GM23338 (cell line): ENCODE data around the gene FGF8. TPM values are rescaled to one million over a fixed set of nuclear protein-coding genes. Genes with fewer than 3 reads are reported as not detected.

Experiments
- ATAC-seq: fragments of 200-7000 bp; cut with Tn5 transposase; 3 replicates; pipeline ENCODE4 v1.9.1; 2020
- DNase-seq: peaks from one replicate; pipeline ENCODE4 v3.0.0-alpha.2; 2015; ENCODE audit warnings: low spot score
- H2AFZ ChIP-seq: fragments of 200-600 bp; sonication (generic); 2 replicates; pipeline ENCODE4 v1.8.0; 2016; ENCODE audit warnings: antibody characterized with exemption, mild to moderate bottlenecking, moderate library complexity
- H3F3A ChIP-seq: fragments of 200-600 bp; sonication (generic); replicated peaks from 2 replicates; pipeline ENCODE4 v1.8.0; 2017; ENCODE audit warnings: antibody characterized with exemption, mixed run types, low read depth
- H3K27ac ChIP-seq: fragments of 200-600 bp; sonication (generic); 2 replicates; pipeline ENCODE4 v1.6.1; 2016; ENCODE audit warnings: low read depth
- H3K27me3 ChIP-seq: fragments of 200-600 bp; sonication (generic); 2 replicates; pipeline ENCODE4 v1.8.0; 2016; ENCODE audit warnings: mild to moderate bottlenecking, mixed run types, moderate library complexity; ENCODE audit not compliant: insufficient read depth
- H3K36me3 ChIP-seq: fragments of 200-600 bp; sonication (generic); 2 replicates; pipeline ENCODE4 v1.8.0; 2016; ENCODE audit warnings: mild to moderate bottlenecking; ENCODE audit not compliant: insufficient read depth
- H3K4me1 ChIP-seq: fragments of 200-600 bp; sonication (generic); 2 replicates; pipeline ENCODE4 v1.8.0; 2016; ENCODE audit warnings: mild to moderate bottlenecking, moderate library complexity; ENCODE audit not compliant: insufficient read depth
- H3K4me2 ChIP-seq: fragments of 200-600 bp; sonication (generic); 2 replicates; pipeline ENCODE4 v1.7.1; 2017; ENCODE audit warnings: mixed run types
- H3K4me3 ChIP-seq: fragments of 200-600 bp; sonication (generic); 2 replicates; pipeline ENCODE4 v1.6.1; 2016; ENCODE audit warnings: mixed run types
- H3K79me2 ChIP-seq: fragments of 200-600 bp; sonication (generic); replicated peaks from 2 replicates; pipeline ENCODE4 v1.8.0; 2017; ENCODE audit warnings: mild to moderate bottlenecking; ENCODE audit not compliant: insufficient read depth
- H3K9me2 ChIP-seq: fragments of 200-600 bp; sonication (generic); 2 replicates; pipeline ENCODE4 v1.8.0; 2017; ENCODE audit not compliant: insufficient read depth
- H4K20me1 ChIP-seq: fragments of 200-600 bp; sonication (generic); replicated peaks from 2 replicates; pipeline ENCODE4 v1.8.0; 2017; ENCODE audit warnings: mild to moderate bottlenecking; ENCODE audit not compliant: insufficient read depth
- H3K27ac Mint-ChIP-seq: 2 replicates; pipeline ENCODE4 v1.8.0; 2020; ENCODE audit warnings: inconsistent platforms, mild to moderate bottlenecking, moderate library complexity, mixed read lengths
- H3K27me3 Mint-ChIP-seq: 3 replicates; pipeline ENCODE4 v1.8.0; 2022; ENCODE audit warnings: low read depth, mild to moderate bottlenecking, moderate library complexity, mixed read lengths, inconsistent platforms; ENCODE audit not compliant: insufficient read depth, poor library complexity
- H3K36me3 Mint-ChIP-seq: 3 replicates; pipeline ENCODE4 v1.8.0; 2021; ENCODE audit warnings: low read depth, mild to moderate bottlenecking, inconsistent platforms, moderate library complexity, mixed read lengths
- H3K4me1 Mint-ChIP-seq: 3 replicates; pipeline ENCODE4 v1.8.0; 2020; ENCODE audit warnings: mild to moderate bottlenecking, inconsistent platforms, mixed read lengths
- H3K4me3 Mint-ChIP-seq: 3 replicates; pipeline ENCODE4 v1.8.0; 2021; ENCODE audit warnings: moderate library complexity, mild to moderate bottlenecking, inconsistent platforms, mixed read lengths
- H3K9me3 Mint-ChIP-seq: 3 replicates; pipeline ENCODE4 v1.8.0; 2020; ENCODE audit warnings: moderate library complexity, mild to moderate bottlenecking, inconsistent platforms, mixed read lengths
- ETS1 ChIP-seq: IDR thresholded peaks from 2 replicates; pipeline ENCODE4 v1.6.1; 2016; ENCODE audit warnings: antibody characterized with exemption
- NANOG ChIP-seq: IDR thresholded peaks from 2 replicates; pipeline ENCODE4 v1.6.1; 2016; ENCODE audit warnings: antibody characterized with exemption, borderline replicate concordance
- POLR2AphosphoS5 ChIP-seq: IDR thresholded peaks from 2 replicates; pipeline ENCODE4 v1.6.1; 2016; ENCODE audit warnings: antibody characterized with exemption, low read depth
- REST ChIP-seq: IDR thresholded peaks from one replicate; pipeline ENCODE4 v1.6.1; 2018; ENCODE audit warnings: antibody characterized with exemption; ENCODE audit not compliant: unreplicated experiment
- STAT1 ChIP-seq: IDR thresholded peaks from one replicate; pipeline ENCODE4 v1.6.1; 2016; ENCODE audit warnings: antibody characterized with exemption; ENCODE audit not compliant: unreplicated experiment
- ZNF114 ChIP-seq: fragments of 250-450 bp; sonication (Bioruptor Pico); IDR thresholded peaks from 2 replicates; pipeline ENCODE4 v1.5.0; 2020; ENCODE audit warnings: mild to moderate bottlenecking, moderate library complexity
- polyA plus RNA-seq: library from polyadenylated mRNA; unstranded; fragments of >200 nt; fragmentation: Nextera tagmentation; extraction: Ambion mirVana; gene quantifications from 2 replicates; pipeline ENCODE4 v1.2.1, GENCODE V29; 2016
- total RNA-seq: library from RNA; depleted of rRNA; stranded (reverse); fragments of >200 nt; shearing (Covaris generic); gene quantifications from 2 replicates; pipeline ENCODE4 v1.2.3, GENCODE V29; 2014
- TF ChIP-seq, protein P1 (sequence below), 2 experiments: fragments of 200-600 bp in 1 of 2; sonication (generic) in 1 of 2; conservative IDR thresholded peaks; 2 replicates each; pipeline versions ENCODE4 v1.5.1 to v1.6.1; 2016 to 2017; ENCODE audit warnings: antibody characterized with exemption in 2 of 2, low read depth in 2 of 2, mild to moderate bottlenecking in 2 of 2, moderate library complexity in 1 of 2

FGF8 gene
- total and polyA plus RNA-seq, 2 experiments from 2014 or later = 1.6 to 6.2 TPM

GRCh38 chr10:101766753-101767599 is 8.9 kb downstream of the FGF8 start:
- Histone ChIP-seq H3F3A (no peaks in the 10 kb centered on the region), H3K79me2 (no peaks in the 10 kb centered on the region), H3K4me1 (no peaks in the 10 kb centered on the region; the same call in 1 of the 2 replicates), H3K9me2 (no peaks in the 10 kb centered on the region), H3K27me3 (peaks cover 8% of the 10 kb centered on the region), H2AFZ (no peak overlapping the region), H3K4me2 (no peak overlapping the region), H4K20me1 (no peaks in the 10 kb centered on the region), H3K36me3 (no peaks in the 10 kb centered on the region), H3K27ac (no peak overlapping the region), H3K4me3 (no peak overlapping the region)
- DNase-seq (no peak), ATAC-seq (no peak)
- H3K36me3 Mint-ChIP-seq = no peaks in the 10 kb centered on the region; the same call in 2 of the 3 replicates
- H3K27ac Mint-ChIP-seq = no peak overlapping the region
- no peaks in the 10 kb centered on the region for H3K9me3 Mint-ChIP-seq
- TF ChIP-seq NANOG (no peak), REST (no peak), POLR2AphosphoS5 (no peak), STAT1 (no peak), ETS1 (no peak), ZNF114 (CRISPR knock-in tag) (no peak)
- H3K4me1 Mint-ChIP-seq = peaks cover 13% of the 10 kb centered on the region
- no peak overlapping the region for H3K4me3 Mint-ChIP-seq
- H3K27me3 Mint-ChIP-seq = peaks cover 19% of the 10 kb centered on the region

- H3K36me3 ChIP-seq = no peaks in the 10 kb centered on the region
- H3K27ac ChIP-seq = no peak overlapping the region
- TF ChIP-seq NANOG (no peak), POLR2AphosphoS5 (no peak)
- TF ChIP-seq, protein P1, sequence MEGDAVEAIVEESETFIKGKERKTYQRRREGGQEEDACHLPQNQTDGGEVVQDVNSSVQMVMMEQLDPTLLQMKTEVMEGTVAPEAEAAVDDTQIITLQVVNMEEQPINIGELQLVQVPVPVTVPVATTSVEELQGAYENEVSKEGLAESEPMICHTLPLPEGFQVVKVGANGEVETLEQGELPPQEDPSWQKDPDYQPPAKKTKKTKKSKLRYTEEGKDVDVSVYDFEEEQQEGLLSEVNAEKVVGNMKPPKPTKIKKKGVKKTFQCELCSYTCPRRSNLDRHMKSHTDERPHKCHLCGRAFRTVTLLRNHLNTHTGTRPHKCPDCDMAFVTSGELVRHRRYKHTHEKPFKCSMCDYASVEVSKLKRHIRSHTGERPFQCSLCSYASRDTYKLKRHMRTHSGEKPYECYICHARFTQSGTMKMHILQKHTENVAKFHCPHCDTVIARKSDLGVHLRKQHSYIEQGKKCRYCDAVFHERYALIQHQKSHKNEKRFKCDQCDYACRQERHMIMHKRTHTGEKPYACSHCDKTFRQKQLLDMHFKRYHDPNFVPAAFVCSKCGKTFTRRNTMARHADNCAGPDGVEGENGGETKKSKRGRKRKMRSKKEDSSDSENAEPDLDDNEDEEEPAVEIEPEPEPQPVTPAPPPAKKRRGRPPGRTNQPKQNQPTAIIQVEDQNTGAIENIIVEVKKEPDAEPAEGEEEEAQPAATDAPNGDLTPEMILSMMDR (conservative IDR thresholded peaks at IDR 0.05; ENCODE audit: low read depth in 2 of 2) = no peak
- H3K4me2 ChIP-seq = no peak overlapping the region
- Mint-ChIP-seq H3K9me3 (no peaks in the 10 kb centered on the region), H3K36me3 (no peaks in the 10 kb centered on the region; the same call in 2 of the 3 replicates), H3K27me3 (peaks cover 14% of the 10 kb centered on the region), H3K4me3 (no peak overlapping the region), H3K27ac (no peak overlapping the region), H3K4me1 (peaks cover 9% of the 10 kb centered on the region)
- no peaks in the 10 kb centered on the region for H3F3A ChIP-seq
- no peaks in the 10 kb centered on the region for H3K9me2 ChIP-seq
- no peaks in the 10 kb centered on the region; the same call in 1 of the 2 replicates for H3K4me1 ChIP-seq
- H4K20me1 ChIP-seq = no peaks in the 10 kb centered on the region
- no peak overlapping the region for H2AFZ ChIP-seq
- H3K79me2 ChIP-seq = no peaks in the 10 kb centered on the region
- no peak overlapping the region for H3K4me3 ChIP-seq
- H3K27me3 ChIP-seq = 0 out of 2 replicates have a peak, but pooled peaks cover 2% of the 10 kb centered on the region
- no peak for DNase-seq
- no peak for ATAC-seq
Measured at GRCh38 chr10:101766306-101766705, 9.6 kb downstream of the FGF8 start.
